ENCODE measurements around the gene XPO4.

Gene XPO4

DNA sequence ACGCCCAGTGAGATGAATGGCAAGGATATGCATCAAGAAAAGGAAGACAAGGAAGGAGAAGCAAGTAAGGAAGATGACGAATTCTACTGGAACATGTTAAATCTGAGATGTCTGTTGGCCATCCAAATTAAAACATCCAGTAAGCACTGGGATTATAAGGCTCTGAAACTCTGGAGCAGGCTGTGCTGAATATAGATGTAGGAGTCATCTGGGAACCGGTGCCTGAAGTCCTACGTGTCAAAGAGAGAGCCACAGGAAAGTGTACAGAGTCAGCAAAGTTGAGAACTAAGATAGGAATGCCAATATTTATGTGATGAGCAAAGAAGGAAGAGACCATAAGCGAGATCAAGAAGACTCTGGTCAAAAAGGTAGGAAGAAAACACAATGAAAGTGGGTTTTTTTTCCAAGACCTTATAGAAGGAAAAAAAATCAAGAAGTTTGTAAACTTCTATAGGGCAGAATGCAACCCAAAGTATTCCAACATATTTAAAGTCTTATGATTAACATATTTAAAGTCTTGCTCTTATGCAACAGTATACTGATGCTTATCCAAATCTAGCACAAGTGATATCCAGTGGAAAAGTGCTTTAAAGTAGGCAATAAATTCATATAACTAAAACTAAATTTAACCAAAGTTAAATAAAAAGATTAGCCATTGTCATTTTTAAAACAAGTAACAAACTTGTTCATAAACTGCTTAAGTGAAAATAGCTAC is 77.6 kb downstream of the XPO4 start:
- TF ChIP-seq TAF1 (IDR thresholded peaks at IDR 0.05; ENCODE audit: borderline replicate concordance, insufficient read depth, low read length) (no peak), SIN3A (IDR thresholded peaks at IDR 0.05; ENCODE audit: borderline replicate concordance, insufficient read depth, low read length) (no peak), FOXP2 (optimal IDR thresholded peaks at IDR 0.05; ENCODE audit: borderline replicate concordance, extremely low read depth, extremely low read length, insufficient read depth) (no peak), POLR2AphosphoS5 (IDR thresholded peaks at IDR 0.05; ENCODE audit: low read depth, low read length) (no peak)
- TF ChIP-seq, protein P1, sequence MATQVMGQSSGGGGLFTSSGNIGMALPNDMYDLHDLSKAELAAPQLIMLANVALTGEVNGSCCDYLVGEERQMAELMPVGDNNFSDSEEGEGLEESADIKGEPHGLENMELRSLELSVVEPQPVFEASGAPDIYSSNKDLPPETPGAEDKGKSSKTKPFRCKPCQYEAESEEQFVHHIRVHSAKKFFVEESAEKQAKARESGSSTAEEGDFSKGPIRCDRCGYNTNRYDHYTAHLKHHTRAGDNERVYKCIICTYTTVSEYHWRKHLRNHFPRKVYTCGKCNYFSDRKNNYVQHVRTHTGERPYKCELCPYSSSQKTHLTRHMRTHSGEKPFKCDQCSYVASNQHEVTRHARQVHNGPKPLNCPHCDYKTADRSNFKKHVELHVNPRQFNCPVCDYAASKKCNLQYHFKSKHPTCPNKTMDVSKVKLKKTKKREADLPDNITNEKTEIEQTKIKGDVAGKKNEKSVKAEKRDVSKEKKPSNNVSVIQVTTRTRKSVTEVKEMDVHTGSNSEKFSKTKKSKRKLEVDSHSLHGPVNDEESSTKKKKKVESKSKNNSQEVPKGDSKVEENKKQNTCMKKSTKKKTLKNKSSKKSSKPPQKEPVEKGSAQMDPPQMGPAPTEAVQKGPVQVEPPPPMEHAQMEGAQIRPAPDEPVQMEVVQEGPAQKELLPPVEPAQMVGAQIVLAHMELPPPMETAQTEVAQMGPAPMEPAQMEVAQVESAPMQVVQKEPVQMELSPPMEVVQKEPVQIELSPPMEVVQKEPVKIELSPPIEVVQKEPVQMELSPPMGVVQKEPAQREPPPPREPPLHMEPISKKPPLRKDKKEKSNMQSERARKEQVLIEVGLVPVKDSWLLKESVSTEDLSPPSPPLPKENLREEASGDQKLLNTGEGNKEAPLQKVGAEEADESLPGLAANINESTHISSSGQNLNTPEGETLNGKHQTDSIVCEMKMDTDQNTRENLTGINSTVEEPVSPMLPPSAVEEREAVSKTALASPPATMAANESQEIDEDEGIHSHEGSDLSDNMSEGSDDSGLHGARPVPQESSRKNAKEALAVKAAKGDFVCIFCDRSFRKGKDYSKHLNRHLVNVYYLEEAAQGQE (IDR thresholded peaks at IDR 0.05; ENCODE audit: insufficient read depth in 1 of 2, low read depth in 2 of 2, low read length in 2 of 2): no peak

DNA sequence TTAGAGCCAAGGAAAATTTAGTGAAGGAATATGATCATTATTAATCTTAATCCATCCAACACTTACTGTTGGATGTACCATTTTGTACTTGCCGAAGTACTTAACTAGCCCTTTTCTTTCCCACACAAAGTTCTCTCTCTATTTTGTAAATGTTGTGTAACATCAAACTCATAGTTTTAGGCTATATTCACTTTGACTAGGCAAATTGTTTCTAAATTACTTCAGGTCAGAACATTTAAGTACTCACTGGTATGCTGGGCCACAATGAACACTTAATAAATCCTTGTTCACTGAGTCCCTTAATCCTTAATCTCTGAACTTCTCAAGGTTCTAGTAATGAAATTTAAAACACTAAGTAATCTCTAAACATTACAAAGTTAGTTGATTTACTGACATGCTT is 79.5 kb downstream of the XPO4 start:
- TF ChIP-seq TAF1 (IDR thresholded peaks at IDR 0.05; ENCODE audit: borderline replicate concordance, insufficient read depth, low read length): no peak
- TF ChIP-seq SIN3A (IDR thresholded peaks at IDR 0.05; ENCODE audit: borderline replicate concordance, insufficient read depth, low read length): no peak
- TF ChIP-seq FOXP2 (optimal IDR thresholded peaks at IDR 0.05; ENCODE audit: borderline replicate concordance, extremely low read depth, extremely low read length, insufficient read depth): no peak
- TF ChIP-seq, protein P1 (IDR thresholded peaks at IDR 0.05; ENCODE audit: insufficient read depth in 1 of 2, low read depth in 2 of 2, low read length in 2 of 2): no peak

DNA sequence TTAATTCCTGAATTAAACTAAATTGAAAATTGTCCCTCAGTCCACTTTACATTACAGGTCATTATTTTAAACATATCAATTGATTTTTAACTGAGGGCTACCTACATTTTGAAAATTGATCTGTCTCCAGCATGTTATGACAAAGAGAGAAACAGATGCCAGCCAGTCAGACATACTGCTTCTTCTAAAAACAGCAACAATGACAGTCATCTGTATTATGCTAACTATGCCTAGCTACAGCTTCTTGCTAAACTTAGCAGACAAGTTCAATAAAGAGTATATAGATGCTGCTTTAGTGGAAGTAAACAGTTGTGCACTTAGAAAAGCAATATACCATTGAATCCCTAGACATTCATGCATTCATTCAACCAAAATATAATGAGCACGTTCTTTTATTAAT is 80.1 kb downstream of the XPO4 start:
- TF ChIP-seq, protein P1 (IDR thresholded peaks at IDR 0.05; ENCODE audit: insufficient read depth in 1 of 2, low read depth in 2 of 2, low read length in 2 of 2): no peak
- TF ChIP-seq TAF1 (IDR thresholded peaks at IDR 0.05; ENCODE audit: borderline replicate concordance, insufficient read depth, low read length) (no peak), SIN3A (IDR thresholded peaks at IDR 0.05; ENCODE audit: borderline replicate concordance, insufficient read depth, low read length) (no peak), FOXP2 (optimal IDR thresholded peaks at IDR 0.05; ENCODE audit: borderline replicate concordance, extremely low read depth, extremely low read length, insufficient read depth) (no peak), POLR2AphosphoS5 (IDR thresholded peaks at IDR 0.05; ENCODE audit: low read depth, low read length) (no peak)

DNA sequence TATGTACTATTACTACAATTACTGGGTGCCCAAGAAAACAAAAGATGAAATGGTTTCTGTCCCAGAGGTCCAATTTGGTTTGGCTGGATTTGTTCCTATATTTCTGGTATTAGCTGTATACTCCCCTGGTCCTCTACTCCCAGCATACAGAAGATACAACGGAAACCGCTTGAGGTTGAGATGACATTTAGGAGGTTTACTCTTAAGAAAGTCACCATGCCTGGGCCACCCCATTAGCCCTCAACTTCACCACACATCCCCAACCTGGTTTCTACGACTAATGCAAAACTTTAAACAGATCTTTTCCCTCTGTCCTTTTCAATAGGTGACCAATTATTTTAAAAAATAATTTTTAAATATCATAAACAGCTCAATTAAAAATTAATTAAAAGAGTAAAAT is 82.8 kb downstream of the XPO4 start:
- no peak for TF ChIP-seq POLR2AphosphoS5 (IDR thresholded peaks at IDR 0.05; ENCODE audit: low read depth, low read length)
- no peak for TF ChIP-seq FOXP2 (optimal IDR thresholded peaks at IDR 0.05; ENCODE audit: borderline replicate concordance, extremely low read depth, extremely low read length, insufficient read depth)
- TF ChIP-seq TAF1 (IDR thresholded peaks at IDR 0.05; ENCODE audit: borderline replicate concordance, insufficient read depth, low read length): no peak
- TF ChIP-seq, protein P1 (IDR thresholded peaks at IDR 0.05; ENCODE audit: insufficient read depth in 1 of 2, low read depth in 2 of 2, low read length in 2 of 2): no peak
- no peak for TF ChIP-seq SIN3A (IDR thresholded peaks at IDR 0.05; ENCODE audit: borderline replicate concordance, insufficient read depth, low read length)
